Sigmoid colon (tissue), 7 donors: Measurements from ENCODE around the gene PTPRU. TPM values are rescaled to one million over a fixed set of nuclear protein-coding genes. Genes with fewer than 3 reads are reported as not detected.
A peak's percentile ranks its signal among the peaks of the same experiment; 100 is the strongest.

Experiments
- DNase-seq: peaks from one replicate; pipeline ENCODE4 v3.0.0-alpha.2; 2019
- H3K27ac ChIP-seq, 4 donors: fragments of 200-600 bp; sonication (generic); one replicate each; pipeline ENCODE4 v1.5.1; 2016 to 2019; ENCODE audit warnings: mild to moderate bottlenecking in 1 of 4
- H3K27me3 ChIP-seq, 3 donors: fragments of 200-600 bp; sonication (generic); one replicate each; pipeline ENCODE4 v1.5.1; 2019; ENCODE audit warnings: mild to moderate bottlenecking in 1 of 3
- H3K36me3 ChIP-seq, 4 donors: fragments of 200-600 bp; sonication (generic); one replicate each; pipeline ENCODE4 v1.5.1; 2016 to 2019
- H3K4me1 ChIP-seq, 4 donors: fragments of 200-600 bp; sonication (generic); one replicate each; pipeline ENCODE4 v1.5.1; 2017 to 2019
- H3K4me3 ChIP-seq, 4 donors: fragments of 200-600 bp; sonication (generic); one replicate each; pipeline ENCODE4 v1.5.1; 2017 to 2019; ENCODE audit warnings: mild to moderate bottlenecking in 2 of 4, moderate library complexity in 1 of 4
- H3K9me3 ChIP-seq, 4 donors: fragments of 200-600 bp in 3 of 4; sonication (generic) in 3 of 4; one replicate each; pipeline versions ENCODE4 v1.5.1 to v1.6.1; 2013 to 2019
- CTCF ChIP-seq, 4 experiments: fragments of 450-650 bp in 3 of 4; fragments of 200-600 bp in 1 of 4; IDR thresholded peaks; one replicate each; pipeline ENCODE4 v1.5.1; 2016 to 2019; ENCODE audit warnings: antibody characterized with exemption in 4 of 4, mild to moderate bottlenecking in 3 of 4, moderate library complexity in 2 of 4
- EP300 ChIP-seq, 4 donors: sonication (generic); formaldehyde crosslinking; IDR thresholded peaks; one replicate each; pipeline ENCODE4 v1.6.1; 2017; ENCODE audit warnings: antibody characterized with exemption in 4 of 4
- POLR2A ChIP-seq, 2 donors: fragments of 450-650 bp; IDR thresholded peaks; one replicate each; pipeline ENCODE4 v1.6.1; 2016; ENCODE audit warnings: antibody characterized with exemption in 2 of 2, mild to moderate bottlenecking in 2 of 2, moderate library complexity in 2 of 2
- POLR2AphosphoS5 ChIP-seq, 4 donors: sonication (generic); formaldehyde crosslinking; IDR thresholded peaks; one replicate each; pipeline ENCODE4 v1.6.1; 2017; ENCODE audit warnings: antibody characterized with exemption in 4 of 4
- WGBS, 2 donors: extraction: QIAGEN DNeasy Blood & Tissue Kit; methylation state at CpG; one replicate each; pipeline ENCODE4 v1.1.7; 2013; 5-methylcytosine and 5-hydroxymethylcytosine counted together
- intact Hi-C: fragments of 100-400 bp; cut with DNase I; formaldehyde crosslinking; loops from one replicate; pipeline ENCODE4 v1.15.1; 2023
- polyA plus RNA-seq, 3 donors: library from polyadenylated mRNA; stranded (reverse); fragments of 200-250 nt; gene quantifications; one replicate each; pipeline ENCODE4 v1.2.3, GENCODE V29; 2013
- total RNA-seq, 4 donors: library from RNA; depleted of rRNA; stranded (reverse); fragments of >200 nt; gene quantifications; one replicate each; pipeline ENCODE4 v1.1.0, GENCODE V29; 2016
- donor health status: healthy with polysubstance abuse.
- donor health status: Bipolar disorder and iron deficiency.
- donor health status: healthy.

PTPRU gene
- total and polyA plus RNA-seq, 7 donors: 0.92 to 35.7 (median 8.2) TPM

- peaks cover 0 to 20% (median 0%) of the 10 kb centered on the region in 4 donors for H3K36me3 ChIP-seq
- intact Hi-C loops: no loop called here
- H3K4me1 ChIP-seq: no peaks in the 10 kb centered on the region
- no peak overlapping the region for H3K27ac ChIP-seq
- no peaks in the 10 kb centered on the region for H3K9me3 ChIP-seq
- H3K27me3 ChIP-seq: no peaks in the 10 kb centered on the region
- DNase-seq: no peak
- H3K4me3 ChIP-seq: no peak overlapping the region
- TF ChIP-seq POLR2AphosphoS5 (IDR thresholded peaks at IDR 0.05): no peak
- TF ChIP-seq CTCF (IDR thresholded peaks at IDR 0.05): no peak
- TF ChIP-seq POLR2A (IDR thresholded peaks at IDR 0.05): no peak
- no peak for TF ChIP-seq EP300 (IDR thresholded peaks at IDR 0.05)
- WGBS, 2 donors: 84 to 89% methylated on average over 5 of the region's 5 CpGs
These were observed 81.7 kb downstream of the PTPRU start for GRCh38 chr1:29317916-29318530.

GRCh38 chr1:29318724-29319123 lies 82.4 kb downstream of the PTPRU start:
- no peak overlapping the region for H3K4me3 ChIP-seq
- peak; percentile 52 for DNase-seq

GRCh38 chr1:29319300-29320110 lies 83.2 kb downstream of the PTPRU start:
- peak; percentile 62 for DNase-seq
- H3K36me3 ChIP-seq: peaks cover 0 to 25% (median 0%) of the 10 kb centered on the region in 4 donors
- H3K4me1 ChIP-seq: no peaks in the 10 kb centered on the region
- no peak overlapping the region for H3K27ac ChIP-seq
- TF ChIP-seq POLR2AphosphoS5 (IDR thresholded peaks at IDR 0.05) (no peak), POLR2A (IDR thresholded peaks at IDR 0.05) (no peak), EP300 (IDR thresholded peaks at IDR 0.05) (no peak), CTCF (IDR thresholded peaks at IDR 0.05) (no peak)
- H3K4me3 ChIP-seq: no peak overlapping the region
- no peaks in the 10 kb centered on the region for H3K27me3 ChIP-seq
- WGBS, 2 donors: 86 to 92% methylated on average over 9 of the region's 9 CpGs
- intact Hi-C loops: no loop called here
- no peaks in the 10 kb centered on the region for H3K9me3 ChIP-seq

More at GRCh38 chr1:29318724-29319123, 82.4 kb downstream of the PTPRU start:
- Histone ChIP-seq H3K27ac (no peak overlapping the region), H3K36me3 (peaks cover 0 to 24% (median 0%) of the 10 kb centered on the region in 4 donors), H3K27me3 (no peaks in the 10 kb centered on the region), H3K9me3 (no peaks in the 10 kb centered on the region), H3K4me1 (no peaks in the 10 kb centered on the region)
- 90 to 92% methylated on average over 10 of the region's 10 CpGs for WGBS, 2 donors
- intact Hi-C loops: no loop called here
- TF ChIP-seq POLR2A (IDR thresholded peaks at IDR 0.05) (no peak), EP300 (IDR thresholded peaks at IDR 0.05) (no peak), POLR2AphosphoS5 (IDR thresholded peaks at IDR 0.05) (no peak), CTCF (IDR thresholded peaks at IDR 0.05) (no peak)

- no peaks in the 10 kb centered on the region for H3K9me3 ChIP-seq
- H3K36me3 ChIP-seq: peaks cover 0 to 27% (median 0%) of the 10 kb centered on the region in 4 donors
- H3K4me1 ChIP-seq: no peaks in the 10 kb centered on the region
- H3K27me3 ChIP-seq: no peaks in the 10 kb centered on the region
- H3K27ac ChIP-seq: no peak overlapping the region
- peak; percentile 57 for DNase-seq
- intact Hi-C loops: no loop called here
- no peak for TF ChIP-seq EP300 (IDR thresholded peaks at IDR 0.05)
- TF ChIP-seq CTCF (IDR thresholded peaks at IDR 0.05): no peak
- no peak for TF ChIP-seq POLR2AphosphoS5 (IDR thresholded peaks at IDR 0.05)
- no peak for TF ChIP-seq POLR2A (IDR thresholded peaks at IDR 0.05)
- WGBS, 2 donors: 57 to 92% methylated on average over 21 of the region's 21 CpGs
- H3K4me3 ChIP-seq: no peak overlapping the region
These were observed 84.0 kb downstream of the PTPRU start for GRCh38 chr1:29320156-29320940.
